ENCODE data around the gene RSPO1. TPM values are rescaled to one million over a fixed set of nuclear protein-coding genes. Genes with fewer than 3 reads are reported as not detected.

RSPO1 gene
- polyA plus RNA-seq, 1 of the 3 experiments (the other 2 are of a cell fraction), result 0.03 TPM

DNA sequence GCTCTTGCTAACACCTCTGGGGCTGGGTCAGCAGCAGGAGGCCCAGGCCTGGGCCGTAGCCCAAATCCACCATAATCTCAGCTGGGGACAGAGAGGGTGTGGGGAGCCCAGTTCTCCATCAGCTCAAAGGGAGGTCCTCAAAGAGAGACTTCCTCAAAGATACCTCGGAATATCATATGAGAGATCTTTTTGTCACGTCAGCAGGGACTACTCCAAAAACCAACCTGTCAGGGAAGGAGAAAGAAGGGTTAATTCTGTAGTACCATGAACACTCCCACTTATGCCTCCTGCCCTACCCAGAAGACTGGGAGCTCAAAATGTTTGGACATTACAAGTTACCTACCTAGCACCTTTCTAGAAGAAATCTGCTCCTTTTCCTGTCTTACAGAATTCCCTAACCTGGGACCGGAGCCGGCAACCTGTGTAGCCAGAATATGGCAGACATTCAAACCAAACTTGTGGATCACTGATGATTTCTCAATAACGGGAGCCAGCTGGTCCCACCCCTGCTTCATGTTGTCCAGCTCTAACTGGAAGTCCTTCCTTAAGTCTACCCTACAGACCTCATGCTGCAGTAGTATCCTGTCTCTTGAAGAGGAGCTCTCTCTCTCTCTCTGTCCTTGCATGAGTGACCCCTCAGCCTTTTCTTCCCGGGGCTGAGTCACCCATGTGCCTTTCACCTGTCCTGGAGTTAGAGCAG lies 4.8 kb downstream of the RSPO1 start:
- no peaks in the 10 kb centered on the region for H4K20me1 ChIP-seq (ENCODE audit: insufficient read depth)
- H3K9me3 ChIP-seq, result no peaks in the 10 kb centered on the region
- H3K4me2 ChIP-seq, result no peak overlapping the region
- 66% methylated on average over 7 of the region's 7 CpGs for WGBS (ENCODE audit: low lambda C conversion rate)
- no peaks in the 10 kb centered on the region for H3K36me3 ChIP-seq (replicated peaks in 1 of 2; ENCODE audit: control insufficient read depth in 1 of 2, insufficient read depth in 2 of 2, low read length in 1 of 2)
- POLR2A ChIA-PET, result no interaction called here
- H3K9ac ChIP-seq, result no peak overlapping the region
- no peak overlapping the region for H3K4me3 ChIP-seq (ENCODE audit: low read depth in 2 of 2, low read length in 1 of 2)
- H3F3A ChIP-seq (replicated peaks; ENCODE audit: insufficient read depth), result no peaks in the 10 kb centered on the region
- H2AFZ ChIP-seq (ENCODE audit: low read depth), result no peak overlapping the region
- DNase-seq, result no peak
- no peaks in the 10 kb centered on the region for H3K79me2 ChIP-seq (ENCODE audit: insufficient read depth)
- H3K27ac ChIP-seq (ENCODE audit: low read depth in 2 of 2, low read length in 1 of 2), result no peak overlapping the region
- H3K4me1 ChIP-seq (ENCODE audit: control insufficient read depth in 1 of 2, insufficient read depth in 2 of 2, low read depth in 1 of 2, low read length in 1 of 2), result no peaks in the 10 kb centered on the region; a peak in 1 of 4 replicates
- H3K27me3 ChIP-seq (ENCODE audit: insufficient read depth), result peaks cover 74% of the 10 kb centered on the region
- H3K9me2 ChIP-seq, result no peaks in the 10 kb centered on the region
- TF ChIP-seq NRF1 (IDR thresholded peaks at IDR 0.05; ENCODE audit: low read depth, low read length), result no peak
- no peak for TF ChIP-seq TEAD4 (IDR thresholded peaks at IDR 0.05; ENCODE audit: borderline replicate concordance, insufficient read depth)
- no peak for TF ChIP-seq NFIC (IDR thresholded peaks at IDR 0.05; ENCODE audit: borderline replicate concordance)
- TF ChIP-seq GATA2 (CRISPR knock-in tag; IDR thresholded peaks at IDR 0.05), result no peak
- TF ChIP-seq FOXJ3 (CRISPR knock-in tag; IDR thresholded peaks at IDR 0.05), result no peak
- TF ChIP-seq, protein P1, sequence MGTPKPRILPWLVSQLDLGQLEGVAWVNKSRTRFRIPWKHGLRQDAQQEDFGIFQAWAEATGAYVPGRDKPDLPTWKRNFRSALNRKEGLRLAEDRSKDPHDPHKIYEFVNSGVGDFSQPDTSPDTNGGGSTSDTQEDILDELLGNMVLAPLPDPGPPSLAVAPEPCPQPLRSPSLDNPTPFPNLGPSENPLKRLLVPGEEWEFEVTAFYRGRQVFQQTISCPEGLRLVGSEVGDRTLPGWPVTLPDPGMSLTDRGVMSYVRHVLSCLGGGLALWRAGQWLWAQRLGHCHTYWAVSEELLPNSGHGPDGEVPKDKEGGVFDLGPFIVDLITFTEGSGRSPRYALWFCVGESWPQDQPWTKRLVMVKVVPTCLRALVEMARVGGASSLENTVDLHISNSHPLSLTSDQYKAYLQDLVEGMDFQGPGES (IDR thresholded peaks at IDR 0.05; ENCODE audit: low read depth, low read length), result no peak
- TF ChIP-seq MEF2A (IDR thresholded peaks at IDR 0.05; ENCODE audit: borderline replicate concordance, low read depth), result no peak
- TF ChIP-seq EP300 (IDR thresholded peaks at IDR 0.05; ENCODE audit: borderline replicate concordance in 1 of 2, low read depth in 1 of 2, low read length in 1 of 2), result no peak
- no peak for TF ChIP-seq RAD21 (IDR thresholded peaks at IDR 0.05; ENCODE audit: low read length)
- TF ChIP-seq, protein P2, sequence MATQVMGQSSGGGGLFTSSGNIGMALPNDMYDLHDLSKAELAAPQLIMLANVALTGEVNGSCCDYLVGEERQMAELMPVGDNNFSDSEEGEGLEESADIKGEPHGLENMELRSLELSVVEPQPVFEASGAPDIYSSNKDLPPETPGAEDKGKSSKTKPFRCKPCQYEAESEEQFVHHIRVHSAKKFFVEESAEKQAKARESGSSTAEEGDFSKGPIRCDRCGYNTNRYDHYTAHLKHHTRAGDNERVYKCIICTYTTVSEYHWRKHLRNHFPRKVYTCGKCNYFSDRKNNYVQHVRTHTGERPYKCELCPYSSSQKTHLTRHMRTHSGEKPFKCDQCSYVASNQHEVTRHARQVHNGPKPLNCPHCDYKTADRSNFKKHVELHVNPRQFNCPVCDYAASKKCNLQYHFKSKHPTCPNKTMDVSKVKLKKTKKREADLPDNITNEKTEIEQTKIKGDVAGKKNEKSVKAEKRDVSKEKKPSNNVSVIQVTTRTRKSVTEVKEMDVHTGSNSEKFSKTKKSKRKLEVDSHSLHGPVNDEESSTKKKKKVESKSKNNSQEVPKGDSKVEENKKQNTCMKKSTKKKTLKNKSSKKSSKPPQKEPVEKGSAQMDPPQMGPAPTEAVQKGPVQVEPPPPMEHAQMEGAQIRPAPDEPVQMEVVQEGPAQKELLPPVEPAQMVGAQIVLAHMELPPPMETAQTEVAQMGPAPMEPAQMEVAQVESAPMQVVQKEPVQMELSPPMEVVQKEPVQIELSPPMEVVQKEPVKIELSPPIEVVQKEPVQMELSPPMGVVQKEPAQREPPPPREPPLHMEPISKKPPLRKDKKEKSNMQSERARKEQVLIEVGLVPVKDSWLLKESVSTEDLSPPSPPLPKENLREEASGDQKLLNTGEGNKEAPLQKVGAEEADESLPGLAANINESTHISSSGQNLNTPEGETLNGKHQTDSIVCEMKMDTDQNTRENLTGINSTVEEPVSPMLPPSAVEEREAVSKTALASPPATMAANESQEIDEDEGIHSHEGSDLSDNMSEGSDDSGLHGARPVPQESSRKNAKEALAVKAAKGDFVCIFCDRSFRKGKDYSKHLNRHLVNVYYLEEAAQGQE (IDR thresholded peaks at IDR 0.05; ENCODE audit: low read depth, low read length), result no peak
- TF ChIP-seq PBX3 (IDR thresholded peaks at IDR 0.05), result no peak
- TF ChIP-seq TCF12 (IDR thresholded peaks at IDR 0.05), result no peak
- TF ChIP-seq RCOR1 (IDR thresholded peaks at IDR 0.05; ENCODE audit: low read length), result no peak
- TF ChIP-seq, protein P3, sequence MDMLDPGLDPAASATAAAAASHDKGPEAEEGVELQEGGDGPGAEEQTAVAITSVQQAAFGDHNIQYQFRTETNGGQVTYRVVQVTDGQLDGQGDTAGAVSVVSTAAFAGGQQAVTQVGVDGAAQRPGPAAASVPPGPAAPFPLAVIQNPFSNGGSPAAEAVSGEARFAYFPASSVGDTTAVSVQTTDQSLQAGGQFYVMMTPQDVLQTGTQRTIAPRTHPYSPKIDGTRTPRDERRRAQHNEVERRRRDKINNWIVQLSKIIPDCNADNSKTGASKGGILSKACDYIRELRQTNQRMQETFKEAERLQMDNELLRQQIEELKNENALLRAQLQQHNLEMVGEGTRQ (IDR thresholded peaks at IDR 0.05; ENCODE audit: borderline replicate concordance, low read depth, low read length), result no peak
- TF ChIP-seq YY1 (IDR thresholded peaks at IDR 0.05; ENCODE audit: low read depth), result no peak
- no peak for TF ChIP-seq SIN3A (IDR thresholded peaks at IDR 0.05; ENCODE audit: borderline replicate concordance, low read depth, low read length)
- no peak for TF ChIP-seq RFX5 (IDR thresholded peaks at IDR 0.05; ENCODE audit: low read length)
- TF ChIP-seq, protein P4, sequence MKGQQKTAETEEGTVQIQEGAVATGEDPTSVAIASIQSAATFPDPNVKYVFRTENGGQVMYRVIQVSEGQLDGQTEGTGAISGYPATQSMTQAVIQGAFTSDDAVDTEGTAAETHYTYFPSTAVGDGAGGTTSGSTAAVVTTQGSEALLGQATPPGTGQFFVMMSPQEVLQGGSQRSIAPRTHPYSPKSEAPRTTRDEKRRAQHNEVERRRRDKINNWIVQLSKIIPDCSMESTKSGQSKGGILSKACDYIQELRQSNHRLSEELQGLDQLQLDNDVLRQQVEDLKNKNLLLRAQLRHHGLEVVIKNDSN (IDR thresholded peaks at IDR 0.05; ENCODE audit: borderline replicate concordance, low read depth), result no peak
- CTCF ChIA-PET, result interaction anchor here (0.6 to 1.9 kb wide), 5 partner anchors 10 to 52 kb away, joined by 3 to 9 read pairs (median 4); no protein-coding TSS in a partner anchor
